Smooth muscle cell (in vitro differentiated cells): ENCODE measurements around the gene SPC24. TPM values are rescaled to one million over a fixed set of nuclear protein-coding genes. Genes with fewer than 3 reads are reported as not detected.
"Not testable (repeated sequence)": the region's sequence is repeated elsewhere in the genome, so short reads cannot be mapped to it uniquely, and the experiment has no call there.

Source experiments
- DNase-seq: peaks from one replicate; lab custom pipeline; 2025; ENCODE audit not compliant: unreplicated experiment; lab: John Stamatoyannopoulos, UW
- H2AFZ ChIP-seq: fragments of 200-600 bp; sonication (generic); 2 replicates; pipeline ENCODE4 v1.6.0; 2016; ENCODE audit warnings: antibody characterized with exemption, low read depth, mild to moderate bottlenecking
- H3F3A ChIP-seq: fragments of 200-600 bp; sonication (generic); 2 replicates; pipeline ENCODE4 v1.6.0; 2017; ENCODE audit warnings: antibody characterized with exemption, low read depth
- H3K27ac ChIP-seq: fragments of 200-600 bp; sonication (generic); 2 replicates; pipeline ENCODE4 v1.5.1; 2016; ENCODE audit warnings: low read depth, mild to moderate bottlenecking
- H3K27me3 ChIP-seq: fragments of 200-600 bp; sonication (generic); 2 replicates; pipeline ENCODE4 v1.6.1; 2016; ENCODE audit warnings: low read depth, mild to moderate bottlenecking
- H3K36me3 ChIP-seq: fragments of 200-600 bp; sonication (generic); 2 replicates; pipeline ENCODE4 v1.5.1; 2016; ENCODE audit warnings: low read depth
- H3K4me1 ChIP-seq: fragments of 200-600 bp; sonication (generic); 2 replicates; pipeline ENCODE4 v1.5.1; 2016; ENCODE audit warnings: low read depth
- H3K4me2 ChIP-seq: fragments of 200-600 bp; sonication (generic); 2 replicates; pipeline ENCODE4 v1.6.0; 2016; ENCODE audit warnings: mild to moderate bottlenecking
- H3K4me3 ChIP-seq: fragments of 200-600 bp; sonication (generic); 2 replicates; pipeline ENCODE4 v1.5.1; 2016; ENCODE audit warnings: mild to moderate bottlenecking
- H3K79me2 ChIP-seq: fragments of 200-600 bp; sonication (generic); 2 replicates; pipeline ENCODE4 v1.6.0; 2016; ENCODE audit warnings: low read depth, mild to moderate bottlenecking
- H3K9ac ChIP-seq: fragments of 200-600 bp; sonication (generic); 2 replicates; pipeline ENCODE4 v1.6.0; 2016; ENCODE audit warnings: low read depth
- H3K9me3 ChIP-seq: fragments of 200-600 bp; sonication (generic); replicated peaks from 2 replicates; pipeline ENCODE4 v1.5.1; 2016; ENCODE audit warnings: low read depth
- H4K20me1 ChIP-seq: fragments of 200-600 bp; sonication (generic); 2 replicates; pipeline ENCODE4 v1.6.0; 2016; ENCODE audit warnings: low read depth
- CTCF ChIP-seq: fragments of 200-600 bp; sonication (generic); IDR thresholded peaks from 2 replicates; pipeline ENCODE4 v1.5.1; 2017; ENCODE audit warnings: borderline replicate concordance, mild to moderate bottlenecking, antibody characterized with exemption; ENCODE audit not compliant: insufficient read depth, poor library complexity, severe bottlenecking
- WGBS: methylation state at CpG from one replicate; pipeline ENCODE4 v1.1.7; 2016; ENCODE audit warnings: low lambda C conversion rate; 5-methylcytosine and 5-hydroxymethylcytosine counted together
- polyA plus RNA-seq: library from polyadenylated mRNA; unstranded; fragments of >200 nt; fragmentation: Nextera tagmentation; extraction: Ambion mirVana; gene quantifications from 2 replicates; pipeline ENCODE4 v1.2.1, GENCODE V29; 2016
- total RNA-seq: library from RNA; depleted of rRNA; stranded (reverse); fragments of >200 nt; gene quantifications from 2 replicates; pipeline ENCODE4 v1.2.3, GENCODE V29; 2014

The SPC24 gene
- total and polyA plus RNA-seq, 2 experiments from 2014 or later: 7.6 to 9.7 TPM

- no peak for DNase-seq
Observed at GRCh38 chr19:11180346-11180745, 24.8 kb upstream of the SPC24 start.

GRCh38 chr19:11179716-11180297, 24.2 kb upstream of the SPC24 start:
- Histone ChIP-seq H3K4me2 (no peak overlapping the region), H2AFZ (no peak overlapping the region), H4K20me1 (no peaks in the 10 kb centered on the region), H3K4me3 (no peak overlapping the region), H3K9me3 (no peaks in the 10 kb centered on the region), H3K27me3 (no peaks in the 10 kb centered on the region), H3K79me2 (peaks cover 19% of the 10 kb centered on the region), H3K36me3 (peaks cover 4% of the 10 kb centered on the region), H3F3A (peaks cover 5% of the 10 kb centered on the region), H3K27ac (no peak overlapping the region), H3K4me1 (no peaks in the 10 kb centered on the region), H3K9ac (no peak overlapping the region)
- no peak for DNase-seq
- TF ChIP-seq CTCF: no peak
- WGBS: 84% methylated on average over 11 of the region's 11 CpGs

More at GRCh38 chr19:11180346-11180745, 24.8 kb upstream of the SPC24 start:
- WGBS: 66% methylated on average over 8 of the region's 8 CpGs
- no peak for TF ChIP-seq CTCF
- Histone ChIP-seq H2AFZ (no peak overlapping the region), H3F3A (peaks cover 5% of the 10 kb centered on the region), H3K79me2 (peaks cover 21% of the 10 kb centered on the region), H3K4me3 (no peak overlapping the region), H3K36me3 (peaks cover 4% of the 10 kb centered on the region), H3K9ac (no peak overlapping the region), H3K27ac (no peak overlapping the region), H4K20me1 (no peaks in the 10 kb centered on the region), H3K9me3 (no peaks in the 10 kb centered on the region), H3K27me3 (no peaks in the 10 kb centered on the region), H3K4me1 (no peaks in the 10 kb centered on the region), H3K4me2 (no peak overlapping the region)

- H3K9ac ChIP-seq, H3K27me3 ChIP-seq, H3K4me1 ChIP-seq, DNase-seq, H3K4me2 ChIP-seq, H2AFZ ChIP-seq, H3F3A ChIP-seq, H3K27ac ChIP-seq, H3K36me3 ChIP-seq, H4K20me1 ChIP-seq, H3K9me3 ChIP-seq, H3K4me3 ChIP-seq: not testable (repeated sequence)
- WGBS: 94% methylated on average over 9 of the region's 9 CpGs
- peaks cover 14% of the 10 kb centered on the region for H3K79me2 ChIP-seq
Observed at GRCh38 chr19:11179145-11179465, 23.5 kb upstream of the SPC24 start.

GRCh38 chr19:11177592-11177991, 22.0 kb upstream of the SPC24 start:
- DNase-seq: no peak
- Histone ChIP-seq H3K27ac (no peak overlapping the region), H3K4me2 (no peak overlapping the region), H3K9me3 (no peaks in the 10 kb centered on the region), H3K36me3 (no peaks in the 10 kb centered on the region), H3K4me3 (no peak overlapping the region), H4K20me1 (no peaks in the 10 kb centered on the region), H3K27me3 (no peaks in the 10 kb centered on the region), H3K4me1 (no peaks in the 10 kb centered on the region), H2AFZ (no peak overlapping the region), H3K79me2 (peaks cover 5% of the 10 kb centered on the region), H3F3A (peaks cover 5% of the 10 kb centered on the region), H3K9ac (no peak overlapping the region)
- no peak for TF ChIP-seq CTCF
- whole genome bisulfite sequencing: 95% methylated on average over 9 of the region's 9 CpGs
